Gastrocnemius medialis (tissue), 4 donors: ENCODE results near the gene ASTN2. TPM values are rescaled to one million over a fixed set of nuclear protein-coding genes. Genes with fewer than 3 reads are reported as not detected.

Experiments used
- ATAC-seq, 2 donors: fragments of 150-250 bp; one replicate each; pipeline ENCODE4 v1.9.1; 2016
- DNase-seq, 2 donors: peaks; one replicate each; pipeline ENCODE4 v3.0.0-alpha.2; 2019
- H3K27ac ChIP-seq, 4 donors: fragments of 200-600 bp; sonication (generic); 1 replicate in 1 of 4; 2 replicates in 3 of 4; pipeline ENCODE4 v1.5.1; 2016 to 2018; ENCODE audit warnings: mild to moderate bottlenecking in 2 of 4, moderate library complexity in 1 of 4
- H3K27me3 ChIP-seq, 3 donors: fragments of 200-600 bp; sonication (generic) in 2 of 3; 1 replicate in 1 of 3; 2 replicates in 2 of 3; pipeline versions ENCODE4 v1.5.1 to v1.6.0; 2016 to 2019; ENCODE audit warnings: mild to moderate bottlenecking in 1 of 3, moderate library complexity in 1 of 3
- H3K36me3 ChIP-seq, 2 donors: fragments of 200-600 bp; sonication (generic) in 1 of 2; one replicate each; pipeline ENCODE4 v1.5.1; 2017 to 2018
- H3K4me1 ChIP-seq, 2 donors: fragments of 200-600 bp; sonication (generic) in 1 of 2; one replicate each; pipeline ENCODE4 v1.5.1; 2016 to 2017; ENCODE audit warnings: mild to moderate bottlenecking in 2 of 2
- H3K4me3 ChIP-seq, 4 donors: fragments of 200-600 bp; sonication (generic) in 3 of 4; 1 replicate in 1 of 4; 2 replicates in 3 of 4; pipeline ENCODE4 v1.5.1; 2016 to 2019; ENCODE audit warnings: mild to moderate bottlenecking in 2 of 4
- H3K9me3 ChIP-seq, 3 donors: fragments of 200-600 bp; sonication (generic) in 2 of 3; 1 replicate in 1 of 3; 2 replicates in 2 of 3; pipeline ENCODE4 v1.5.1; 2016 to 2019
- CTCF ChIP-seq, 5 experiments: fragments of 450-650 bp in 3 of 5; fragments of 200-600 bp in 2 of 5; sonication (generic) in 2 of 5; IDR thresholded peaks in 4 of 5; conservative IDR thresholded peaks in 1 of 5; 1 replicate in 4 of 5; 2 replicates in 1 of 5; pipeline ENCODE4 v1.5.1; 2016 to 2019; ENCODE audit warnings: antibody characterized with exemption in 5 of 5, mild to moderate bottlenecking in 3 of 5, moderate library complexity in 3 of 5
- POLR2A ChIP-seq, 2 donors: fragments of 450-650 bp; IDR thresholded peaks; one replicate each; pipeline ENCODE4 v1.6.1; 2017; ENCODE audit warnings: antibody characterized with exemption in 2 of 2, mild to moderate bottlenecking in 2 of 2, moderate library complexity in 2 of 2
- in situ Hi-C, 4 donors: fragments of 200-750 bp; cut with MboI; loops; one replicate each; pipeline versions ENCODE4 v1.15.0 to v1.8.0; 2017; ENCODE audit warnings: low sequenced_read_pairs in 4 of 4
- intact Hi-C: fragments of 100-400 bp; cut with DNase I; formaldehyde crosslinking; loops from one replicate; pipeline ENCODE4 v1.15.1; 2023; ENCODE audit warnings: low total_unique reads
- total RNA-seq, 4 donors: library from RNA; depleted of rRNA; stranded (reverse); fragments of >200 nt; gene quantifications; one replicate each; pipeline versions ENCODE4 v1.1.0 to v1.2.3, GENCODE V29; 2016

ASTN2 gene
- total RNA-seq, 4 donors from 2014 or later, result 2.5 to 4.6 (median 3.7) TPM

GRCh38 chr9:116687074-116687753 is 727.6 kb downstream of the ASTN2 start, which contains the start of gene TRIM32:
Gene TRIM32 (plus strand): TSS chr9:116687305. CDS start chr9:116697743, 10,438 bp downstream.
- in situ Hi-C loops (no loop called here), intact Hi-C loops (no loop called here)
- no peaks in the 10 kb centered on the region for H3K9me3 ChIP-seq
- peak within 1 kb of the TSS; percentile 78 to 89 (median 86) for H3K27ac ChIP-seq
- H3K27me3 ChIP-seq, result no peaks in the 10 kb centered on the region
- DNase-seq (peak; percentile 87 to 92), ATAC-seq (peak; percentile 94 to 95)
- peak within 1 kb of the TSS; percentile 64 to 92 (median 76) for H3K4me3 ChIP-seq
- TF ChIP-seq POLR2A (IDR thresholded peaks at IDR 0.05), result peak; percentile 35 to 64
- no peak for TF ChIP-seq CTCF (IDR thresholded peaks at IDR 0.05 in 4 of 5, conservative IDR thresholded peaks at IDR 0.05 in 1 of 5)
- H3K4me1 ChIP-seq, result peaks cover 41 to 47% of the 10 kb centered on the region in 2 donors
- H3K36me3 ChIP-seq, result no peaks in the 10 kb centered on the region

GRCh38 chr9:116686693-116687073 is 728.2 kb downstream of the ASTN2 start:
- peak; percentile 53 to 58 for ATAC-seq
- peak overlapping the region; percentile 64 to 92 (median 76) for H3K4me3 ChIP-seq
- no peak for DNase-seq
- in situ Hi-C loops, result no loop called here
- H3K4me1 ChIP-seq, result peaks cover 41% of the 10 kb centered on the region in 2 donors
- no peak for TF ChIP-seq POLR2A (IDR thresholded peaks at IDR 0.05)
- no peak for TF ChIP-seq CTCF (IDR thresholded peaks at IDR 0.05 in 4 of 5, conservative IDR thresholded peaks at IDR 0.05 in 1 of 5)
- peak overlapping the region; percentile 78 to 89 (median 86) for H3K27ac ChIP-seq
- H3K9me3 ChIP-seq, result no peaks in the 10 kb centered on the region
- H3K36me3 ChIP-seq, result no peaks in the 10 kb centered on the region
- H3K27me3 ChIP-seq, result no peaks in the 10 kb centered on the region
- intact Hi-C loops, result no loop called here

GRCh38 chr9:116686135-116686534 is 728.7 kb downstream of the ASTN2 start:
- intact Hi-C loops, result no loop called here
- H3K9me3 ChIP-seq, result no peaks in the 10 kb centered on the region
- H3K36me3 ChIP-seq, result no peaks in the 10 kb centered on the region
- H3K4me1 ChIP-seq, result peaks cover 37 to 38% of the 10 kb centered on the region in 2 donors
- H3K27ac ChIP-seq, result peak overlapping the region in 2 of 4 donors; percentile 86 to 89
- no peaks in the 10 kb centered on the region for H3K27me3 ChIP-seq
- DNase-seq, result no peak
- no peak for ATAC-seq
- TF ChIP-seq POLR2A (IDR thresholded peaks at IDR 0.05) (no peak), CTCF (IDR thresholded peaks at IDR 0.05 in 4 of 5, conservative IDR thresholded peaks at IDR 0.05 in 1 of 5) (no peak)
- H3K4me3 ChIP-seq, result peak overlapping the region; percentile 64 to 92 (median 76)
- in situ Hi-C loops, result no loop called here

GRCh38 chr9:116685166-116685565 is 729.7 kb downstream of the ASTN2 start:
- in situ Hi-C loops (no loop called here), intact Hi-C loops (no loop called here)
- no peaks in the 10 kb centered on the region for H3K9me3 ChIP-seq
- no peaks in the 10 kb centered on the region for H3K27me3 ChIP-seq
- H3K4me3 ChIP-seq, result no peak overlapping the region
- H3K27ac ChIP-seq, result no peak overlapping the region
- ATAC-seq (no peak), DNase-seq (no peak)
- no peaks in the 10 kb centered on the region for H3K36me3 ChIP-seq
- peaks cover 32% of the 10 kb centered on the region in 2 donors for H3K4me1 ChIP-seq
- TF ChIP-seq CTCF (IDR thresholded peaks at IDR 0.05 in 4 of 5, conservative IDR thresholded peaks at IDR 0.05 in 1 of 5), result no peak
- no peak for TF ChIP-seq POLR2A (IDR thresholded peaks at IDR 0.05)
